Measurements from ENCODE around the gene BARX1. TPM values are rescaled to one million over a fixed set of nuclear protein-coding genes. Genes with fewer than 3 reads are reported as not detected.

The BARX1 gene
- total and polyA plus RNA-seq, 10 of the 15 experiments (the other 5 are each of a cell fraction or from before 2014, with no cell fraction given) = not detected

DNA sequence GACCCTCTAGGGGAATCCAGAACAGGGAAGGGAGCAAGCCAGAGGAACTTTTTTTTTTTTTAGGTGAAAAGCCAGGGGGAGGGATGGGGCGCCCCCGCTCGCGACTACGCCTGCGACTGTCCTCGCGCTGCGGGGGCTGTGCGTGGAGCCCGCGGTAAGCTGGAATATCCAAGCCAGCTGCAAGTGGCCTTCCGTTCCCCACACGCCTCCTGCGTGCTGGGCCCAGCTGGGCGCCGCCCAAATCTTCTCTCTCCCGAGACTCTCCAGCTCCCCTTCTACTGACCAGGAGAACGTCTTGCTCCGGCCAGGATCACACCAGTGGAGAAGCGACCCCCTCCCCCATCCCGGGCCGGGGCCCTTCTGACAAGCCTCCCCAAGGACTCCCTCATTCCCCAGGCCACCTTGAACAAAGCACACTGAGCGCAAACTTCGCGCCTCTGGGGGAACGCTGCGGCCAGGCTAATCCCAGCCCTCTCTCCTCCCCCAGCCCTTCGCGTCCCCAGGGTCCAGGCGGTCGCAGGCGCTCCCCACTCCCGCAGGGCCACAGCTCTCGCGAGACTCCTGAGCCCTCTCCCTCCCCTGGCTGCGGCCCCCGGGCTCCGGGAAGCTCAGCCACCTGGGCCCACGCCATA, 6.6 kb downstream of the BARX1 start:
- 35% methylated on average over 37 of the region's 40 CpGs for WGBS (ENCODE audit: insufficient coverage, insufficient replicate concordance, low lambda C conversion rate, missing lambda C conversion rate)
- Histone ChIP-seq H3K9ac (ENCODE audit: control insufficient read depth, insufficient read depth, low read length) (no peak overlapping the region), H2AFZ (ENCODE audit: control insufficient read depth, low read depth, low read length) (no peak overlapping the region), H3K4me2 (ENCODE audit: control insufficient read depth, insufficient read depth) (no peak overlapping the region), H3K36me3 (ENCODE audit: control insufficient read depth in 2 of 2, insufficient read depth in 2 of 2, low read length in 1 of 2) (no peaks in the 10 kb centered on the region), H3K27ac (ENCODE audit: control insufficient read depth, insufficient read depth) (no peak overlapping the region), H3K4me3 (no peak overlapping the region), H4K20me1 (ENCODE audit: control insufficient read depth, insufficient read depth) (no peaks in the 10 kb centered on the region), H3K4me1 (ENCODE audit: control insufficient read depth, insufficient read depth, low read length) (no peaks in the 10 kb centered on the region), H3K9me3 (replicated peaks; ENCODE audit: control insufficient read depth, insufficient read depth, low read length) (no peaks in the 10 kb centered on the region; the same call in 2 of the 3 replicates), H3K27me3 (replicated peaks in 1 of 2; ENCODE audit: control insufficient read depth in 2 of 2, insufficient read depth in 2 of 2, low read length in 1 of 2) (peaks cover 16 to 35% of the 10 kb centered on the region in 2 experiments), H3K79me2 (ENCODE audit: control insufficient read depth, insufficient read depth, low read length) (no peaks in the 10 kb centered on the region)
- no TSS peak for BruUV-seq (replicated peaks)
- FAIRE-seq (no peak), ATAC-seq (no peak), DNase-seq (ENCODE audit: low read depth, low spot score) (no peak)
- ChIA-PET RAD21 (ENCODE audit: unreplicated experiment) (no interaction called here), POLR2A (no interaction called here), CTCF (no interaction called here), SMC1A (ENCODE audit: uncharacterized antibody, unreplicated experiment) (no interaction called here)
- TF ChIP-seq TCF7 (IDR thresholded peaks at IDR 0.05; ENCODE audit: borderline replicate concordance) = no peak
- TF ChIP-seq BACH1 (IDR thresholded peaks at IDR 0.05; ENCODE audit: borderline replicate concordance) = no peak
- no peak for TF ChIP-seq MEF2A (IDR thresholded peaks at IDR 0.05; ENCODE audit: insufficient read depth, low read depth, low read length)
- no peak for TF ChIP-seq GATAD2B (conservative IDR thresholded peaks at IDR 0.05; ENCODE audit: low read depth)
- intact Hi-C loops (cut with micrococcal nuclease; ENCODE audit: unreplicated experiment) (no loop called here), in situ Hi-C loops (cut with MboI) (no loop called here)

- no peak for TF ChIP-seq SREBF1 (IDR thresholded peaks at IDR 0.05; ENCODE audit: low read length)
- no peak for TF ChIP-seq SMAD5 (IDR thresholded peaks at IDR 0.05; ENCODE audit: low read depth)
- TF ChIP-seq HDAC2 (IDR thresholded peaks at IDR 0.05) = no peak
- no peak for TF ChIP-seq RBBP5 (conservative IDR thresholded peaks at IDR 0.05)
- TF ChIP-seq RAD21 (IDR thresholded peaks at IDR 0.05; ENCODE audit: insufficient read depth, low read depth, low read length) = no peak
- Histone ChIP-seq H3K36me3 (ENCODE audit: control insufficient read depth in 2 of 2, insufficient read depth in 2 of 2, low read length in 1 of 2) (no peaks in the 10 kb centered on the region), H3K27ac (ENCODE audit: control insufficient read depth, insufficient read depth) (no peak overlapping the region), H3K79me2 (ENCODE audit: control insufficient read depth, insufficient read depth, low read length) (no peaks in the 10 kb centered on the region), H3K4me3 (no peak overlapping the region), H3K9me3 (replicated peaks; ENCODE audit: control insufficient read depth, insufficient read depth, low read length) (no peaks in the 10 kb centered on the region; the same call in 2 of the 3 replicates), H2AFZ (ENCODE audit: control insufficient read depth, low read depth, low read length) (no peak overlapping the region), H3K4me2 (ENCODE audit: control insufficient read depth, insufficient read depth) (no peak overlapping the region), H3K4me1 (ENCODE audit: control insufficient read depth, insufficient read depth, low read length) (no peaks in the 10 kb centered on the region), H3K9ac (ENCODE audit: control insufficient read depth, insufficient read depth, low read length) (no peak overlapping the region), H3K27me3 (replicated peaks in 1 of 2; ENCODE audit: control insufficient read depth in 2 of 2, insufficient read depth in 2 of 2, low read length in 1 of 2) (peaks cover 15 to 35% of the 10 kb centered on the region in 2 experiments), H4K20me1 (ENCODE audit: control insufficient read depth, insufficient read depth) (no peaks in the 10 kb centered on the region)
- ChIA-PET CTCF (no interaction called here), RAD21 (ENCODE audit: unreplicated experiment) (no interaction called here), SMC1A (ENCODE audit: uncharacterized antibody, unreplicated experiment) (no interaction called here), POLR2A (no interaction called here)
- DNase-seq (ENCODE audit: low read depth, low spot score) (no peak), ATAC-seq (no peak), FAIRE-seq (no peak)
- intact Hi-C loops (cut with micrococcal nuclease; ENCODE audit: unreplicated experiment) (no loop called here), in situ Hi-C loops (cut with MboI) (no loop called here)
- 35% methylated on average over 10 of the region's 13 CpGs for WGBS (ENCODE audit: insufficient coverage, insufficient replicate concordance, low lambda C conversion rate, missing lambda C conversion rate)
- BruUV-seq (replicated peaks) = no TSS peak
Observed at GRCh38 chr9:93947409-93948070, 7.6 kb downstream of the BARX1 start.
